ENCODE measurements around the gene PTK6. TPM values are rescaled to one million over a fixed set of nuclear protein-coding genes. Genes with fewer than 3 reads are reported as not detected.

The PTK6 gene
- total and polyA plus RNA-seq, 4 experiments from 2014 or later = 0.31 to 0.59 TPM; not detected in 2

Other genes starting within 250 kb of the PTK6 start
- under 1 TPM in 1 of 2 experiments, not detected in 1; 0.11 TPM for gene COL20A1, start 244.2 kb downstream of the PTK6 start, total RNA-seq
- gene COL20A1, start 244.2 kb downstream of the PTK6 start, polyA plus RNA-seq = not detected
- gene CHRNA4, start 176.0 kb downstream of the PTK6 start, total RNA-seq = not detected
- not detected for gene CHRNA4, start 176.0 kb downstream of the PTK6 start, polyA plus RNA-seq
- gene KCNQ2, start 64.7 kb downstream of the PTK6 start, total RNA-seq = not detected
- not detected for gene KCNQ2, start 64.7 kb downstream of the PTK6 start, polyA plus RNA-seq
- under 1 TPM; 0.36 to 0.81 TPM for gene EEF1A2, start 38.3 kb downstream of the PTK6 start, total RNA-seq
- not detected for gene EEF1A2, start 38.3 kb downstream of the PTK6 start, polyA plus RNA-seq
- gene PPDPF, start 16.6 kb downstream of the PTK6 start, total RNA-seq = 100 to 1,000 TPM; 208 to 229 TPM
- gene PPDPF, start 16.6 kb downstream of the PTK6 start, polyA plus RNA-seq = 100 to 1,000 TPM in 1 of 2 donors, 10 to 100 TPM in 1; 29.4 to 152 TPM
- not detected for gene SRMS, start 10.4 kb upstream of the PTK6 start, total RNA-seq
- not detected for gene SRMS, start 10.4 kb upstream of the PTK6 start, polyA plus RNA-seq
- 1 to 10 TPM in 1 of 2 experiments, under 1 TPM in 1; 0.38 to 1.2 TPM for gene FNDC11, start 16.8 kb upstream of the PTK6 start, total RNA-seq
- 1 to 10 TPM in 1 of 2 donors, under 1 TPM in 1; 0.41 to 1.5 TPM for gene FNDC11, start 16.8 kb upstream of the PTK6 start, polyA plus RNA-seq
- 10 to 100 TPM; 39.6 to 45.4 TPM for gene HELZ2, start 36.9 kb upstream of the PTK6 start, total RNA-seq
- gene HELZ2, start 36.9 kb upstream of the PTK6 start, polyA plus RNA-seq = 1 to 10 TPM; 2.0 to 6.4 TPM
- 10 to 100 TPM; 24.4 to 26.4 TPM for gene GMEB2, start 89.7 kb upstream of the PTK6 start, total RNA-seq
- 10 to 100 TPM in 1 of 2 donors, 1 to 10 TPM in 1; 4.5 to 16.6 TPM for gene GMEB2, start 89.7 kb upstream of the PTK6 start, polyA plus RNA-seq
- gene STMN3, start 116.0 kb upstream of the PTK6 start, total RNA-seq = 100 to 1,000 TPM; 110 to 120 TPM
- gene STMN3, start 116.0 kb upstream of the PTK6 start, polyA plus RNA-seq = 10 to 100 TPM; 18.9 to 30.5 TPM
- gene RTEL1, start 120.9 kb upstream of the PTK6 start, total RNA-seq = 10 to 100 TPM; 30.9 to 36.0 TPM
- 1 to 10 TPM; 1.3 to 5.4 TPM for gene RTEL1, start 120.9 kb upstream of the PTK6 start, polyA plus RNA-seq
- not detected for gene TNFRSF6B, start 159.3 kb upstream of the PTK6 start, total RNA-seq
- gene TNFRSF6B, start 159.3 kb upstream of the PTK6 start, polyA plus RNA-seq = not detected
- 10 to 100 TPM; 85.6 to 92.0 TPM for gene ARFRP1, start 170.6 kb upstream of the PTK6 start, total RNA-seq
- 10 to 100 TPM; 65.5 to 66.3 TPM for gene ARFRP1, start 170.6 kb upstream of the PTK6 start, polyA plus RNA-seq
- 10 to 100 TPM; 51.8 to 55.3 TPM for gene ZGPAT, start 170.7 kb upstream of the PTK6 start, total RNA-seq
- gene ZGPAT, start 170.7 kb upstream of the PTK6 start, polyA plus RNA-seq = 10 to 100 TPM; 34.6 to 69.5 TPM
- 100 to 1,000 TPM; 162 to 169 TPM for gene LIME1, start 199.3 kb upstream of the PTK6 start, total RNA-seq
- gene LIME1, start 199.3 kb upstream of the PTK6 start, polyA plus RNA-seq = 100 to 1,000 TPM; 297 to 324 TPM
- 100 to 1,000 TPM; 121 to 124 TPM for gene SLC2A4RG, start 202.4 kb upstream of the PTK6 start, total RNA-seq
- gene SLC2A4RG, start 202.4 kb upstream of the PTK6 start, polyA plus RNA-seq = 1 to 10 TPM; 2.2 to 7.6 TPM